Measurements from ENCODE around the gene UVRAG.

The UVRAG gene

GRCh38 chr11:76158394-76159302, 343.6 kb downstream of the UVRAG start:
- no peak for DNase-seq

GRCh38 chr11:76159303-76159937, 344.4 kb downstream of the UVRAG start:
- DNase-seq, result no peak

- DNase-seq, result no peak
Observed at GRCh38 chr11:76159983-76160661, 345.1 kb downstream of the UVRAG start.

- no peak for DNase-seq
Observed at GRCh38 chr11:76160856-76161255, 345.8 kb downstream of the UVRAG start.

GRCh38 chr11:76161261-76161961, 346.4 kb downstream of the UVRAG start:
- no peak for DNase-seq

- DNase-seq, result no peak
Observed at GRCh38 chr11:76162336-76163288, 347.6 kb downstream of the UVRAG start.

GRCh38 chr11:76163289-76163880, 348.4 kb downstream of the UVRAG start:
- no peak for DNase-seq

- DNase-seq, result no peak
Observed at GRCh38 chr11:76164081-76164480, 349.1 kb downstream of the UVRAG start.

- no peak for DNase-seq
Observed at GRCh38 chr11:76164861-76165751, 350.1 kb downstream of the UVRAG start.

- no peak for DNase-seq
Observed at GRCh38 chr11:76166314-76166713, 351.3 kb downstream of the UVRAG start.

GRCh38 chr11:76167590-76167989, 352.6 kb downstream of the UVRAG start:
- DNase-seq, result no peak

GRCh38 chr11:76169473-76169896, 354.5 kb downstream of the UVRAG start:
- DNase-seq, result no peak

- DNase-seq, result no peak
Observed at GRCh38 chr11:76170468-76170867, 355.5 kb downstream of the UVRAG start.

- no peak for DNase-seq
Observed at GRCh38 chr11:76172583-76172982, 357.6 kb downstream of the UVRAG start.

- DNase-seq, result no peak
Observed at GRCh38 chr11:76173663-76174062, 358.7 kb downstream of the UVRAG start.

- no peak for DNase-seq
Observed at GRCh38 chr11:76174330-76174729, 359.3 kb downstream of the UVRAG start.

GRCh38 chr11:76175783-76176182, 360.8 kb downstream of the UVRAG start:
- DNase-seq, result no peak

GRCh38 chr11:76176463-76176862, 361.5 kb downstream of the UVRAG start:
- DNase-seq, result no peak

- DNase-seq, result no peak
Observed at GRCh38 chr11:76177250-76177686, 362.3 kb downstream of the UVRAG start.

- DNase-seq, result no peak
Observed at GRCh38 chr11:76179147-76179546, 364.1 kb downstream of the UVRAG start.
